CD14-positive monocyte (primary cell): ENCODE results near the gene SNX20. TPM values are rescaled to one million over a fixed set of nuclear protein-coding genes. Genes with fewer than 3 reads are reported as not detected.

Experiments used
- DNase-seq, 3 donors: peaks; one replicate each; pipeline ENCODE4 v3.0.0-alpha.2; 2011 to 2022
- H2AFZ ChIP-seq: 2 replicates; pipeline ENCODE4 v1.6.0; 2012; ENCODE audit warnings: mild to moderate bottlenecking, low read depth, low read length, inconsistent platforms; ENCODE audit not compliant: insufficient read depth, poor library complexity, severe bottlenecking
- H3K27ac ChIP-seq, 2 donors: 1 replicate in 1 of 2; 2 replicates in 1 of 2; pipeline ENCODE4 v1.5.1; 2012 to 2013; ENCODE audit warnings: low read length in 2 of 2, control low read depth in 1 of 2, inconsistent platforms in 1 of 2, low read depth in 1 of 2, mild to moderate bottlenecking in 1 of 2
- H3K27me3 ChIP-seq, 2 donors: one replicate each; pipeline versions ENCODE4 v1.6.0 to v1.6.1; 2011 to 2013; ENCODE audit warnings: low read length in 2 of 2; ENCODE audit not compliant: control insufficient read depth in 2 of 2, insufficient read depth in 2 of 2
- H3K36me3 ChIP-seq, 2 donors: replicated peaks in 1 of 2; 1 replicate in 1 of 2; 2 replicates in 1 of 2; pipeline versions ENCODE4 v1.5.1 to v1.6.1; 2012 to 2013; ENCODE audit warnings: low read length in 2 of 2, control low read depth in 1 of 2, inconsistent platforms in 1 of 2, mild to moderate bottlenecking in 1 of 2; ENCODE audit not compliant: insufficient read depth in 2 of 2, control insufficient read depth in 1 of 2
- H3K4me1 ChIP-seq, 2 donors: 1 replicate in 1 of 2; 2 replicates in 1 of 2; pipeline versions ENCODE4 v1.5.1 to v1.6.1; 2012 to 2013; ENCODE audit warnings: low read length in 2 of 2, control low read depth in 1 of 2, inconsistent platforms in 1 of 2, mild to moderate bottlenecking in 1 of 2, moderate library complexity in 1 of 2; ENCODE audit not compliant: insufficient read depth in 2 of 2, control insufficient read depth in 1 of 2
- H3K4me2 ChIP-seq: replicated peaks from 2 replicates; pipeline ENCODE3; 2012; ENCODE audit warnings: low read length, moderate library complexity, mild to moderate bottlenecking; ENCODE audit not compliant: poor library complexity, severe bottlenecking; ENCODE audit errors: extremely low read depth
- H3K4me3 ChIP-seq, 3 experiments: fragments of 200-600 bp in 1 of 3; sonication (generic) in 1 of 3; replicated peaks in 1 of 3; 1 replicate in 2 of 3; 2 replicates in 1 of 3; pipeline ENCODE4 v1.5.1; 2011 to 2013; ENCODE audit warnings: low read length in 3 of 3, mild to moderate bottlenecking in 3 of 3, control low read depth in 2 of 3, low read depth in 2 of 3, inconsistent platforms in 1 of 3, moderate library complexity in 1 of 3
- H3K79me2 ChIP-seq: 2 replicates; pipeline ENCODE4 v1.6.0; 2012; ENCODE audit warnings: mild to moderate bottlenecking, control low read depth, inconsistent platforms, low read length, moderate library complexity; ENCODE audit not compliant: insufficient read depth
- H3K9ac ChIP-seq: 2 replicates; pipeline ENCODE4 v1.6.0; 2017; ENCODE audit warnings: low read length, mild to moderate bottlenecking; ENCODE audit not compliant: insufficient read depth, poor library complexity, severe bottlenecking
- H3K9me3 ChIP-seq, 2 donors: replicated peaks in 1 of 2; 1 replicate in 1 of 2; 2 replicates in 1 of 2; pipeline versions ENCODE4 v1.5.1 to v1.6.1; 2012 to 2013; ENCODE audit warnings: low read length in 2 of 2, control low read depth in 1 of 2; ENCODE audit not compliant: control insufficient read depth in 1 of 2, insufficient read depth in 1 of 2
- H4K20me1 ChIP-seq: 2 replicates; pipeline ENCODE4 v1.6.0; 2012; ENCODE audit warnings: mild to moderate bottlenecking, low read length, control low read depth, moderate library complexity; ENCODE audit not compliant: insufficient read depth
- H3K27ac Mint-ChIP-seq, 7 donors: one replicate each; pipeline ENCODE4 v1.8.0; 2020; ENCODE audit warnings: mild to moderate bottlenecking in 7 of 7, mixed read lengths in 7 of 7, moderate library complexity in 6 of 7, inconsistent platforms in 2 of 7
- H3K27me3 Mint-ChIP-seq, 3 donors: one replicate each; pipeline ENCODE4 v1.8.0; 2021 to 2022; ENCODE audit warnings: low read depth in 3 of 3, mild to moderate bottlenecking in 3 of 3, mixed read lengths in 3 of 3, moderate library complexity in 3 of 3, inconsistent platforms in 1 of 3
- H3K36me3 Mint-ChIP-seq, 2 donors: one replicate each; pipeline ENCODE4 v1.8.0; 2020; ENCODE audit warnings: mixed read lengths in 2 of 2, inconsistent platforms in 1 of 2, mild to moderate bottlenecking in 1 of 2
- H3K4me1 Mint-ChIP-seq: one replicate; pipeline ENCODE4 v1.8.0; 2020; ENCODE audit warnings: mild to moderate bottlenecking, mixed read lengths
- H3K4me3 Mint-ChIP-seq, 2 donors: one replicate each; pipeline ENCODE4 v1.8.0; 2020; ENCODE audit warnings: mild to moderate bottlenecking in 2 of 2, mixed read lengths in 2 of 2, moderate library complexity in 1 of 2
- H3K9me3 Mint-ChIP-seq, 7 donors: one replicate each; pipeline ENCODE4 v1.8.0; 2020 to 2022; ENCODE audit warnings: mixed read lengths in 7 of 7, mild to moderate bottlenecking in 6 of 7, moderate library complexity in 6 of 7, inconsistent platforms in 2 of 7
- WGBS: methylation state at CpG from one replicate; pipeline ENCODE4 v1.1.5; 2013; ENCODE audit warnings: missing lambda C conversion rate; ENCODE audit not compliant: insufficient coverage; 5-methylcytosine and 5-hydroxymethylcytosine counted together
- intact Hi-C, 2 donors: fragments of 100-400 bp; cut with micrococcal nuclease; formaldehyde crosslinking; loops; one replicate each; pipeline versions ENCODE4 v1.15.0 to v1.15.1; 2023
- polyA plus RNA-seq, 3 donors: library from polyadenylated mRNA; depleted of rRNA in 1 of 3; unstranded in 2 of 3; stranded (reverse) in 1 of 3; fragments of 300-500 nt in 2 of 3; fragments of >200 nt in 1 of 3; fragmentation: Illumina TruSeq in 2 of 3; gene quantifications; 1 replicate in 2 of 3; 2 replicates in 1 of 3; pipeline ENCODE4 v1.2.3, GENCODE V29; 2012 to 2021
- TF ChIP-seq, protein P1 (sequence below): fragments of 200-600 bp; IDR thresholded peaks from one replicate; pipeline ENCODE4 v1.8.0; 2022; ENCODE audit warnings: antibody characterized with exemption, mild to moderate bottlenecking

The SNX20 gene
- polyA plus RNA-seq, 3 donors = 51.0 to 83.2 (median 52.0) TPM

DNA sequence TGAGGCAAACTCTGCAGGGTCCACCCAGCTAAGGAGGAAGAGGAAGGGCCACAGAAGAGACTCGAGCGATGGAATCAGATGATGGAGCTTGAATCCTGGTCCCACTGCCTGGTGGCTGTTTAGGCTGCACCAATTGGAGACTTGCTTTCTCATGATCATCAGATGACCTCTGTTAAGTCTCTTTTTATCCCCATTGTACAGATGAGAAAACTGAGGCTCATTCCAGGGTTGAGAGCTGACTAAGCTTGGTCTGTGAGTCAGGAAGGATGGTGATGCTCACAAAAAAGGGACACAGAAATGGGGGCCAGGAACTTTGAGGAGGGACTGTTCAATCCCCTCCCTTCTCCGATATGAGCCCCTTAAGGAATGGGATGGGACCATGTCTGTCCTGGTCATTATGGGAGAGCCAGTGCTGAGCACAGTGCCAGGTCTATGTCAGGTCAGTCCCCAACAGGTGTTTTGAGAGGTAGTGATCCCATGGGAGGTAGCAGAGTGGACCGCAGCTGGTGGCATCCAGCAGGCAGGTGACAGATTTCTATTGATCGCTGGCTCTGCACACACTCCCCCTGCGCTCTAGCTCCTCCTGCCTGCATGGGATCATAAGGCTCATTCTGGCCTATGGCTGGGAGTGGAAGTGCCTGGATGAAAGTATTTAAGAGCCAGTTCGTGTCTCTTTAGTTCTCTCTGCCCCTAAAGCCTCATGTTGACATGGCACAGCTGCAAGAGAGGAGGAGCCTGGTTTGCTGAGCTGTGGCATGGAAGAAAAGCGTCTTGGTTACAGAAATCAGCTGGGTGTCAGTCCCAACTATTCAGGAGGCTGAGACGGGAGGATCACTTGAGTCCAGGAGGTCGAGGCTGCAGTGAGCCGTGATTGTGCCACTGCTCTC is 27.2 kb downstream of the SNX20 start:
- TF ChIP-seq, protein P1, sequence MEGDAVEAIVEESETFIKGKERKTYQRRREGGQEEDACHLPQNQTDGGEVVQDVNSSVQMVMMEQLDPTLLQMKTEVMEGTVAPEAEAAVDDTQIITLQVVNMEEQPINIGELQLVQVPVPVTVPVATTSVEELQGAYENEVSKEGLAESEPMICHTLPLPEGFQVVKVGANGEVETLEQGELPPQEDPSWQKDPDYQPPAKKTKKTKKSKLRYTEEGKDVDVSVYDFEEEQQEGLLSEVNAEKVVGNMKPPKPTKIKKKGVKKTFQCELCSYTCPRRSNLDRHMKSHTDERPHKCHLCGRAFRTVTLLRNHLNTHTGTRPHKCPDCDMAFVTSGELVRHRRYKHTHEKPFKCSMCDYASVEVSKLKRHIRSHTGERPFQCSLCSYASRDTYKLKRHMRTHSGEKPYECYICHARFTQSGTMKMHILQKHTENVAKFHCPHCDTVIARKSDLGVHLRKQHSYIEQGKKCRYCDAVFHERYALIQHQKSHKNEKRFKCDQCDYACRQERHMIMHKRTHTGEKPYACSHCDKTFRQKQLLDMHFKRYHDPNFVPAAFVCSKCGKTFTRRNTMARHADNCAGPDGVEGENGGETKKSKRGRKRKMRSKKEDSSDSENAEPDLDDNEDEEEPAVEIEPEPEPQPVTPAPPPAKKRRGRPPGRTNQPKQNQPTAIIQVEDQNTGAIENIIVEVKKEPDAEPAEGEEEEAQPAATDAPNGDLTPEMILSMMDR = no peak
- DNase-seq = no peak
- Histone ChIP-seq H3K4me2 (no peak overlapping the region), H3K9me3 (peaks cover 0 to 6% of the 10 kb centered on the region in 2 donors), H3K27ac (no peak overlapping the region), H3K9ac (no peak overlapping the region), H4K20me1 (no peaks in the 10 kb centered on the region), H2AFZ (no peak overlapping the region), H3K4me1 (no peaks in the 10 kb centered on the region), H3K4me3 (no peak overlapping the region), H3K79me2 (no peaks in the 10 kb centered on the region), H3K27me3 (no peaks in the 10 kb centered on the region), H3K36me3 (no peaks in the 10 kb centered on the region)
- Mint-ChIP-seq H3K27ac (peak overlapping the region in 1 of 7 donors; percentile 1), H3K36me3 (peaks cover 0 to 2% of the 10 kb centered on the region in 2 donors), H3K27me3 (peaks cover 0 to 7% (median 3%) of the 10 kb centered on the region in 3 donors), H3K4me1 (peaks cover 8% of the 10 kb centered on the region), H3K9me3 (peaks cover 4 to 6% (median 5%) of the 10 kb centered on the region in 7 donors), H3K4me3 (no peak overlapping the region)
- 87% methylated on average over 6 of the region's 11 CpGs for WGBS
- intact Hi-C loops = no loop called here

DNA sequence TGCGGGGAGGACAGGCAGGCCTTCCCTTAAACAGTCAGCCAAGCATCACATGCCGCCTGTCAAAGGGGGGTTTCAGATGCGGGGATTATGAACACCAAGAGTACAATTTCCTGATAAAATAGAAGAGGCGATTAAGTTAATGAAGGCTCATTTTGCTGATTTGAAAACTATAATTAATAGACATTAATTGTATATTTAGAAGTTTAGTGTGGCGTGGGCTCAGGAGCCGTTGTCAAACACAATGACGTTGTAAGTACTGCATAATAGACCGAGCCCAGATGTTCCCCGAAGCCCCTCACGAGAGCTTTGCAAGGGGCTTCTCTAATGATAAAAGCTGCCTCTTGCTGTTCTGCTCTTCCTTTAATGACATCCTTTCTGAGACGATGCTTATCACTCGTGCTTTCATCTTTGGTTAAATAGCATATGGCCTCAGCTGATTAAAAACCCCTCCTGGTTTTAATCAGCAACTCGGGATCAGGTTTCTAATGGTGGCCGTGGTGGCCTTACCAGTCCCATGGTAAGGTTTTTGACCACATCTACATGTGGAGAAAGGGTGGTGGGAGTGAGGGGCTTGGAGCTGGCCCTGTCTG is 28.2 kb downstream of the SNX20 start:
- Histone ChIP-seq H3K36me3 (no peaks in the 10 kb centered on the region), H3K4me3 (no peak overlapping the region), H2AFZ (no peak overlapping the region), H3K9ac (no peak overlapping the region), H3K4me2 (no peak overlapping the region), H3K27me3 (no peaks in the 10 kb centered on the region), H4K20me1 (no peaks in the 10 kb centered on the region), H3K9me3 (peaks cover 0 to 6% of the 10 kb centered on the region in 2 donors), H3K79me2 (no peaks in the 10 kb centered on the region), H3K27ac (no peak overlapping the region), H3K4me1 (no peaks in the 10 kb centered on the region)
- peaks cover 0 to 2% of the 10 kb centered on the region in 2 donors for H3K36me3 Mint-ChIP-seq
- WGBS = 100% methylated on average over 5 of the region's 14 CpGs
- no peak for DNase-seq
- no peak overlapping the region for H3K27ac Mint-ChIP-seq
- H3K4me1 Mint-ChIP-seq = peaks cover 8% of the 10 kb centered on the region
- peaks cover 4 to 6% (median 5%) of the 10 kb centered on the region in 7 donors for H3K9me3 Mint-ChIP-seq
- TF ChIP-seq, protein P1 = no peak
- intact Hi-C loops = no loop called here
- peaks cover 0 to 7% (median 3%) of the 10 kb centered on the region in 3 donors for H3K27me3 Mint-ChIP-seq
- no peak overlapping the region for H3K4me3 Mint-ChIP-seq
